IMR-90 (cell line): Measurements from ENCODE around the gene ADH1C. TPM values are rescaled to one million over a fixed set of nuclear protein-coding genes. Genes with fewer than 3 reads are reported as not detected.

ENCODE experiments used
- ATAC-seq: fragments of 200-7000 bp; cut with Tn5 transposase; 2 replicates; pipeline ENCODE4 v1.9.1; 2020; ENCODE audit warnings: low read depth, mild to moderate bottlenecking, moderate library complexity
- BruUV-seq: library from RNA; stranded (reverse); fragments of 400-500 nt; replicated peaks from 2 replicates; lab custom pipeline; 2021; lab: Mats Ljungman, UMichigan
- CTCF ChIA-PET: fragments of 300-600 bp; formaldehyde crosslinking; extraction: SDS; loops from one replicate; lab custom pipeline; 2021; ENCODE audit warnings: antibody characterized with exemption; lab: Yijun Ruan, JAX
- POLR2A ChIA-PET: fragments of 300-600 bp; sonication (Branson Sonifier 250); formaldehyde crosslinking; loops from one replicate; lab custom pipeline; 2022; ENCODE audit warnings: antibody characterized with exemption; ENCODE audit not compliant: unreplicated experiment; lab: Charles Lee
- DNase-seq: peaks from one replicate; pipeline ENCODE4 v3.0.0; 2013
- H2AFZ ChIP-seq: replicated peaks from 2 replicates; pipeline ENCODE3; 2013; ENCODE audit warnings: low read length, mild to moderate bottlenecking; ENCODE audit not compliant: poor library complexity
- H2AK5ac ChIP-seq: 2 replicates; pipeline ENCODE4 v1.6.1; 2013; ENCODE audit warnings: low read depth, low read length, inconsistent platforms
- H2AK9ac ChIP-seq: replicated peaks from 2 replicates; pipeline ENCODE3; 2013; ENCODE audit warnings: mild to moderate bottlenecking, low read depth, low read length, moderate library complexity; ENCODE audit not compliant: poor library complexity
- H2BK120ac ChIP-seq: 2 replicates; pipeline ENCODE4 v1.6.1; 2013; ENCODE audit warnings: low read depth, low read length, inconsistent platforms
- H2BK15ac ChIP-seq: 3 replicates; pipeline ENCODE4 v1.6.1; 2013; ENCODE audit warnings: low read depth, low read length, inconsistent platforms
- H2BK20ac ChIP-seq: 2 replicates; pipeline ENCODE4 v1.6.1; 2013; ENCODE audit warnings: low read depth, mild to moderate bottlenecking, inconsistent platforms, low read length, moderate library complexity
- H2BK5ac ChIP-seq: 2 replicates; pipeline ENCODE4 v1.6.1; 2013; ENCODE audit warnings: mild to moderate bottlenecking, low read depth, low read length, inconsistent platforms; ENCODE audit not compliant: poor library complexity, severe bottlenecking
- H3K14ac ChIP-seq: replicated peaks from 2 replicates; pipeline ENCODE4 v1.6.1; 2013; ENCODE audit warnings: low read depth, low read length, inconsistent platforms
- H3K18ac ChIP-seq: 2 replicates; pipeline ENCODE4 v1.6.1; 2013; ENCODE audit warnings: low read depth, low read length, control low read depth
- H3K23ac ChIP-seq: 2 replicates; pipeline ENCODE4 v1.6.1; 2013; ENCODE audit warnings: low read depth, low read length, inconsistent platforms
- H3K27ac ChIP-seq: 2 replicates; pipeline ENCODE4 v1.5.1; 2013; ENCODE audit warnings: mild to moderate bottlenecking, control low read depth, low read length; ENCODE audit not compliant: insufficient read depth
- H3K27me3 ChIP-seq: 2 replicates; pipeline ENCODE4 v1.6.1; 2013; ENCODE audit warnings: low read length; ENCODE audit not compliant: control insufficient read depth, insufficient read depth
- H3K36me3 ChIP-seq: 2 replicates; pipeline ENCODE4 v1.6.1; 2013; ENCODE audit warnings: low read length, mixed read lengths; ENCODE audit not compliant: control insufficient read depth, insufficient read depth
- H3K4ac ChIP-seq: 2 replicates; pipeline ENCODE4 v1.6.1; 2013; ENCODE audit warnings: low read depth, low read length, inconsistent platforms
- H3K4me1 ChIP-seq: 2 replicates; pipeline ENCODE4 v1.6.1; 2013; ENCODE audit warnings: low read length, mixed read lengths; ENCODE audit not compliant: control insufficient read depth, insufficient read depth
- H3K4me2 ChIP-seq: 2 replicates; pipeline ENCODE4 v1.6.1; 2013; ENCODE audit warnings: low read depth, mild to moderate bottlenecking, control low read depth, low read length, moderate library complexity
- H3K4me3 ChIP-seq: 2 replicates; pipeline ENCODE4 v1.5.1; 2013; ENCODE audit warnings: low read depth, mild to moderate bottlenecking, control low read depth, low read length, moderate library complexity; ENCODE audit not compliant: insufficient read depth
- H3K56ac ChIP-seq: 2 replicates; pipeline ENCODE4 v1.6.1; 2013; ENCODE audit warnings: low read length, inconsistent platforms; ENCODE audit not compliant: insufficient read depth; ENCODE audit errors: extremely low read depth
- H3K79me1 ChIP-seq, 2 experiments: 2 replicates each; pipeline ENCODE4 v1.6.1; 2013; ENCODE audit warnings: low read length in 2 of 2, inconsistent platforms in 1 of 2, low read depth in 1 of 2
- H3K9ac ChIP-seq: 2 replicates; pipeline ENCODE4 v1.6.1; 2013; ENCODE audit warnings: low read depth, low read length, control low read depth
- H3K9me1 ChIP-seq: 2 replicates; pipeline ENCODE4 v1.6.1; 2013; ENCODE audit warnings: low read length, inconsistent platforms; ENCODE audit not compliant: insufficient read depth
- H3K9me3 ChIP-seq: 2 replicates; pipeline ENCODE4 v1.6.1; 2013; ENCODE audit warnings: low read length; ENCODE audit not compliant: control insufficient read depth, insufficient read depth
- H4K20me1 ChIP-seq: 2 replicates; pipeline ENCODE4 v1.6.1; 2013; ENCODE audit warnings: low read length, inconsistent platforms; ENCODE audit not compliant: insufficient read depth
- H4K5ac ChIP-seq: 2 replicates; pipeline ENCODE4 v1.6.1; 2013; ENCODE audit warnings: mild to moderate bottlenecking, low read depth, low read length, control low read depth
- H4K8ac ChIP-seq, 2 experiments: 2 replicates each; pipeline ENCODE4 v1.6.1; 2013; ENCODE audit warnings: low read depth in 2 of 2, low read length in 2 of 2, control low read depth in 1 of 2, inconsistent platforms in 1 of 2
- H4K91ac ChIP-seq: 2 replicates; pipeline ENCODE4 v1.6.1; 2013; ENCODE audit warnings: low read depth, low read length, inconsistent platforms; ENCODE audit not compliant: insufficient read depth
- BHLHE40 ChIP-seq: fragments of 150-350 bp; IDR thresholded peaks from 2 replicates; pipeline ENCODE4 v1.6.1; 2016; ENCODE audit warnings: mild to moderate bottlenecking, low read depth, low read length
- CEBPB ChIP-seq: IDR thresholded peaks from 2 replicates; pipeline ENCODE4 v1.6.1; 2012; ENCODE audit warnings: low read depth, low read length, improper control_type of control experiment
- CHD1 ChIP-seq: IDR thresholded peaks from 2 replicates; pipeline ENCODE4 v1.6.1; 2012; ENCODE audit warnings: low read depth, low read length, improper control_type of control experiment
- ELK1 ChIP-seq: fragments of 150-350 bp; IDR thresholded peaks from 2 replicates; pipeline ENCODE4 v1.6.1; 2016; ENCODE audit warnings: low read depth, mild to moderate bottlenecking, low read length, moderate library complexity, borderline replicate concordance
- FOS ChIP-seq: fragments of 150-350 bp; IDR thresholded peaks from 2 replicates; pipeline ENCODE4 v1.6.1; 2016; ENCODE audit warnings: low read depth, low read length
- MAFK ChIP-seq: IDR thresholded peaks from 2 replicates; pipeline ENCODE4 v1.6.1; 2012; ENCODE audit warnings: low read depth, low read length, improper control_type of control experiment
- MAZ ChIP-seq: IDR thresholded peaks from 2 replicates; pipeline ENCODE4 v1.6.1; 2012; ENCODE audit warnings: low read depth, mild to moderate bottlenecking, low read length, improper control_type of control experiment, moderate library complexity, borderline replicate concordance
- MXI1 ChIP-seq: IDR thresholded peaks from 2 replicates; pipeline ENCODE4 v1.6.1; 2012; ENCODE audit warnings: low read depth, mild to moderate bottlenecking, low read length, moderate library complexity, borderline replicate concordance
- NFE2L2 ChIP-seq: fragments of 150-350 bp; IDR thresholded peaks from 2 replicates; pipeline ENCODE4 v1.6.1; 2016; ENCODE audit warnings: low read depth, mild to moderate bottlenecking, low read length
- POLR2A ChIP-seq: IDR thresholded peaks from 2 replicates; pipeline ENCODE4 v1.6.1; 2012; ENCODE audit warnings: mild to moderate bottlenecking, low read depth, low read length
- RAD21 ChIP-seq: IDR thresholded peaks from 2 replicates; pipeline ENCODE4 v1.6.1; 2012; ENCODE audit warnings: low read length, improper control_type of control experiment
- RCOR1 ChIP-seq: IDR thresholded peaks from 2 replicates; pipeline ENCODE4 v1.6.1; 2012; ENCODE audit warnings: mild to moderate bottlenecking, low read length, improper control_type of control experiment; ENCODE audit not compliant: insufficient replicate concordance
- RFX5 ChIP-seq: IDR thresholded peaks from 2 replicates; pipeline ENCODE4 v1.8.0; 2012; ENCODE audit warnings: low read depth, mild to moderate bottlenecking, low read length, moderate library complexity
- SMC3 ChIP-seq: fragments of 150-350 bp; IDR thresholded peaks from 2 replicates; pipeline ENCODE4 v1.6.1; 2016; ENCODE audit warnings: low read depth, mild to moderate bottlenecking, antibody characterized with exemption, low read length, moderate library complexity
- WGBS, 2 experiments: methylation state at CpG; one replicate each; pipeline versions ENCODE4 v1.1.5 to v1.1.7; 2013; ENCODE audit warnings: missing lambda C conversion rate in 2 of 2; ENCODE audit not compliant: insufficient read length in 1 of 2; ENCODE audit errors: extremely low coverage in 2 of 2; 5-methylcytosine and 5-hydroxymethylcytosine counted together
- dilution Hi-C: fragments of 300-500 bp; cut with HindIII; formaldehyde crosslinking; loops from one replicate; pipeline ENCODE4 v1.14.3; 2018; ENCODE audit warnings: low sequenced_read_pairs; ENCODE audit not compliant: unreplicated experiment
- in situ Hi-C: fragments of 300-500 bp; cut with MboI; formaldehyde crosslinking; loops from 3 replicates; pipeline ENCODE4 v1.14.3; 2019; ENCODE audit warnings: low sequenced_read_pairs, inconsistent platforms, mixed read lengths
- intact Hi-C: fragments of 100-400 bp; cut with micrococcal nuclease; formaldehyde crosslinking; loops from 2 replicates; pipeline ENCODE4 v1.10.0; 2022
- polyA plus RNA-seq, 3 experiments: library from polyadenylated mRNA; depleted of rRNA; stranded (reverse); fragments of >200 nt; gene quantifications; 2 replicates each; pipeline ENCODE4 v1.2.3, GENCODE V29; 2012; ENCODE audit warnings: low replicate concordance in 1 of 3
- total RNA-seq: library from RNA; depleted of rRNA; stranded (reverse); fragments of >200 nt; gene quantifications from 2 replicates; pipeline ENCODE4 v1.2.3, GENCODE V29; 2012
- TF ChIP-seq, protein P1 (sequence below): conservative IDR thresholded peaks from 2 replicates; pipeline ENCODE4 v1.5.1; 2012; ENCODE audit warnings: mild to moderate bottlenecking, low read depth, low read length, improper control_type of control experiment
- TF ChIP-seq, protein P2 (sequence below): fragments of 150-350 bp; IDR thresholded peaks from 2 replicates; pipeline ENCODE4 v1.6.1; 2017; ENCODE audit warnings: mild to moderate bottlenecking, antibody characterized with exemption, low read length, low read depth

The ADH1C gene
- total and polyA plus RNA-seq, 2 of the 4 experiments (the other 2 are of a cell fraction): 0.26 TPM; not detected in 1

- in situ Hi-C loops: no loop called here
These were observed 21.9 kb downstream of the ADH1C start for GRCh38 chr4:99330648-99331047.

More at GRCh38 chr4:99330648-99331047, 21.9 kb downstream of the ADH1C start:
- no peak overlapping the region for H3K4me2 ChIP-seq
- H3K4ac ChIP-seq: no peak overlapping the region
- H3K18ac ChIP-seq: no peak overlapping the region
- intact Hi-C loops (no loop called here), dilution Hi-C loops (no loop called here)
- no peaks in the 10 kb centered on the region; the same call in 1 of the 2 replicates for H3K27me3 ChIP-seq
- no peak for ATAC-seq
- TF ChIP-seq, protein P1, sequence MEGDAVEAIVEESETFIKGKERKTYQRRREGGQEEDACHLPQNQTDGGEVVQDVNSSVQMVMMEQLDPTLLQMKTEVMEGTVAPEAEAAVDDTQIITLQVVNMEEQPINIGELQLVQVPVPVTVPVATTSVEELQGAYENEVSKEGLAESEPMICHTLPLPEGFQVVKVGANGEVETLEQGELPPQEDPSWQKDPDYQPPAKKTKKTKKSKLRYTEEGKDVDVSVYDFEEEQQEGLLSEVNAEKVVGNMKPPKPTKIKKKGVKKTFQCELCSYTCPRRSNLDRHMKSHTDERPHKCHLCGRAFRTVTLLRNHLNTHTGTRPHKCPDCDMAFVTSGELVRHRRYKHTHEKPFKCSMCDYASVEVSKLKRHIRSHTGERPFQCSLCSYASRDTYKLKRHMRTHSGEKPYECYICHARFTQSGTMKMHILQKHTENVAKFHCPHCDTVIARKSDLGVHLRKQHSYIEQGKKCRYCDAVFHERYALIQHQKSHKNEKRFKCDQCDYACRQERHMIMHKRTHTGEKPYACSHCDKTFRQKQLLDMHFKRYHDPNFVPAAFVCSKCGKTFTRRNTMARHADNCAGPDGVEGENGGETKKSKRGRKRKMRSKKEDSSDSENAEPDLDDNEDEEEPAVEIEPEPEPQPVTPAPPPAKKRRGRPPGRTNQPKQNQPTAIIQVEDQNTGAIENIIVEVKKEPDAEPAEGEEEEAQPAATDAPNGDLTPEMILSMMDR: no peak
- TF ChIP-seq SMC3 (no peak), RFX5 (no peak), POLR2A (no peak), RAD21 (no peak), BHLHE40 (no peak), ELK1 (no peak), CEBPB (no peak), FOS (no peak), RCOR1 (no peak), MXI1 (no peak), MAZ (no peak), MAFK (no peak), NFE2L2 (no peak), CHD1 (no peak)
- TF ChIP-seq, protein P2, sequence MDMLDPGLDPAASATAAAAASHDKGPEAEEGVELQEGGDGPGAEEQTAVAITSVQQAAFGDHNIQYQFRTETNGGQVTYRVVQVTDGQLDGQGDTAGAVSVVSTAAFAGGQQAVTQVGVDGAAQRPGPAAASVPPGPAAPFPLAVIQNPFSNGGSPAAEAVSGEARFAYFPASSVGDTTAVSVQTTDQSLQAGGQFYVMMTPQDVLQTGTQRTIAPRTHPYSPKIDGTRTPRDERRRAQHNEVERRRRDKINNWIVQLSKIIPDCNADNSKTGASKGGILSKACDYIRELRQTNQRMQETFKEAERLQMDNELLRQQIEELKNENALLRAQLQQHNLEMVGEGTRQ: no peak
- no peaks in the 10 kb centered on the region for H3K9me1 ChIP-seq
- no peak for DNase-seq
- no peak overlapping the region for H2AFZ ChIP-seq
- H4K20me1 ChIP-seq: no peaks in the 10 kb centered on the region
- H3K14ac ChIP-seq: no peak overlapping the region
- H3K9me3 ChIP-seq: peaks cover 8% of the 10 kb centered on the region; the same call in 1 of the 2 replicates
- no peaks in the 10 kb centered on the region for H3K79me1 ChIP-seq
- no peak overlapping the region for H2BK15ac ChIP-seq
- no peak overlapping the region for H4K91ac ChIP-seq
- no peak overlapping the region for H3K23ac ChIP-seq
- no peak overlapping the region for H3K4me3 ChIP-seq
- H2BK20ac ChIP-seq: no peak overlapping the region
- BruUV-seq: no TSS peak
- H4K5ac ChIP-seq: no peak overlapping the region
- whole genome bisulfite sequencing, 2 experiments: no CpG with 5 or more reads among the region's 3 CpGs
- no peaks in the 10 kb centered on the region for H3K36me3 ChIP-seq
- H2BK5ac ChIP-seq: no peak overlapping the region
- CTCF ChIA-PET: no interaction called here
- H3K27ac ChIP-seq: no peak overlapping the region
- POLR2A ChIA-PET: no interaction called here
- no peak overlapping the region for H4K8ac ChIP-seq
- no peak overlapping the region for H2AK9ac ChIP-seq
- no peaks in the 10 kb centered on the region for H3K4me1 ChIP-seq
- no peak overlapping the region for H2BK120ac ChIP-seq
- no peak overlapping the region for H3K9ac ChIP-seq
- H3K56ac ChIP-seq: no peak overlapping the region
- no peak overlapping the region for H2AK5ac ChIP-seq
